Measurements from ENCODE around the gene MMP20.
"Not testable (repeated sequence)": the region's sequence is repeated elsewhere in the genome, so short reads cannot be mapped to it uniquely, and the experiment has no call there.

The MMP20 gene

DNA sequence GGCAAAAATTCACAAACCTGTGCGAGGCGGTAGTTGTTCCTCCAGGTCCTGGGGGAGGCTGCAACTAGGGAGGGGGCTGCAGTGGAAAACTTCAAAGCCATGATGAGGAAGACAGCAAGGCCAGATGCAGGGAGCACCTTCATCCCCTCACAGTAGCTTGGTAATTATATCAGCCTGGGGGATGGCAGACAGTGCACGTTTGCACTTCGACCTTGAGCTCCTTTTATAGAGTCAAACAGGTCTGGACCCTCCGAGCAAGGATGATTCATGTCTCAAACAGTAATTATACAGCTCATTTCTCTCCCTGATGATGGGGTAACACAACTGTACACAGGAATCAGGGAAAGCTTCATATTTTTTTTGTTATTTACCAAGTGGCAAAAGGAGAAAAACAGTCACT, at the start of gene MMP20:
TSS of gene MMP20 (minus strand) at position 156 of the 400 bp plus-strand sequence. CDS start at position 143, 13 bp downstream.
- DNase-seq, result no peak

DNA sequence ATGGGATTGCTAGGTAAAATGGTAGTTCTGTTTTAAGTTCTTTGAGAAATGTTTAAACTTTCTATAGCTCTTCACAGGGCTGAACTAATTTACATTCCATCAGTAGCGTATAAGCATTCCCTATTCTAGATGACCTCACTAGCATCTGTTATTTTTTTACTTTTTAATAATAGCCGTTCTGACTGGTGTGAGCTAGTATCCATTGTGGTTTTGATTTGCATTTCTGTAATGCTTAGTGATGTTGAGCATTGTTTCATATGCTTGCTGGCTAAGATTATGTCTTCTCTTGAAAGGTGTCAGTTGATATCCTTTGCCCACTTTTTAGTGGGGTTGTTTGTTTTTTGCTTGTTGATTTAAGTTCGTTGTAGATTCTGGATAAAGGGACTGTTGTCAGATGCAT, 44.5 kb upstream of the MMP20 start:
- DNase-seq, result no peak

- DNase-seq, result peak; percentile 59
Observed at GRCh38 chr11:102666331-102666957, 41.3 kb upstream of the MMP20 start.

DNA sequence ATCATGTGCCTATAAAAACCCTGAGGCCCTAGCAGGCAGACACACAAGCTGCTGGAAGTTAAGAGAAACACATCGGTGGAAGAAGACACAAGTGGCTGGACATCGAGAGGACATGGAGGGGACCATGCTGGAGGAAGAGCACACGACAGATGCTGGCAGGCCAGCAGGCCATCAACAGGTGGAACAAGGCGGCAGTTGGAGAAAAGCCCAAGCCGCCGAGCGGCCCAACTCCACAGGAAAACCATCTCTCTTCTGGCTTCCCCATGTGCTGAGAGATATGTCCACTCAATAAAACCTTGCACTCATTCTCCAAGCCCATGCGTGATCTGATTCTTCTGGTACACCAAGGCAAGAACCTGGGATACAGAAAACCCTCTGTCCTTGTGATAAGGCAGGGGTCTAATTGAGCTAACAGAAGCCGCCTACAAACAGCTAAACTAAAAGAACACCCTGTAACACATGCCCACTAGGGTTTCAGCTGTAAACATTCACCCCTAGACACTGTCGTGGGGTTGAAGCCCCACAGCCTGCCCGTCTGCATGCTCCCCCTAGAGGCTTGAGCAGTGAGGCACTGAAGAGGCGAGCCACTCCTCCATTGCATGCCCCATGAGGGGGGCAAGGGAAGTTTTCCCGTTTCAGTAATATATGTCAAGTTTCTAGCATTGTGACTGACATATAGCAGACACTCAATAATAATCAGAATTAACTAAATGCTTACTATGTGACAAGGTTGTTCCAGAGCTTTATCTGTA, 39.0 kb upstream of the MMP20 start:
- peak; percentile 39 for DNase-seq

- no peak for DNase-seq
Observed at GRCh38 chr11:102662607-102663006, 37.5 kb upstream of the MMP20 start.

- no peak for DNase-seq
Observed at GRCh38 chr11:102661040-102661439, 35.9 kb upstream of the MMP20 start.

DNA sequence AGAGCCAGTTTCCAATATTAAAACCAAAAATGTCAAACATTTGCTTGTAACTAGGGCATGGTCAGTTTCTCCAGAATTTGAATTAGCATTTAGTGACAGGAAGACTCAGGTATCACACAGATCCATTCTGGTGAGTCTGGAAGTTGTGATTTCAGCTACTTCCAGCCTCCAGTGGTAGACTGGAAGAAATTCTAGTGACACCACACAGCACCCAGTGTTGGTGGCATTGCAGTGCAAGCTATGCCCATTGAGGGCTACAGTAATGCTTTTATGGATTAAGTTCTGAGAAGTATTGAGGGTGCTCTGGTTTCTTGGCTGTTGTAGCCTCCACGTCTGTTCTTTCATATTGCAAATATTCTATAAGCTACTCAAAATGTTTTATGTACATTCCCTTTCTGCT, 31.4 kb upstream of the MMP20 start:
- no peak for DNase-seq

DNA sequence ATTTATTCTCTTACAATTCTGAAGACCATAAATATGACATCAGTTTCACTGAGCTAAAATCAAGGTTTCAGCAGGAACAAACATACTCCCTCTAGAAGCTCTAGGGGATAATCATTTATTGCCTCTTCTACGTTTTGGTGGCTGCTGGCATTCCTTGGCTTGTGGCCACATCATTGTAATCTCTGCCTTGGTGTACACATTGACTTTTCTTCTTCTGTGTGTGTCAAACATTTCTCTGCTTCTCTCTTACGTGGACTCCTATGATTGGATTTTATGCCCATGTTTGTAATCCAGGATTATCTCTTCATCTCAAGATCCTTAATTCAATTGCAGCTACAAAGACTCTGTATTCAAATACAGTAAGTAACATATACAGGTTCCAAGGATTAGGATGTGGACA, 30.4 kb upstream of the MMP20 start:
- no peak for DNase-seq

- no peak for DNase-seq
Observed at GRCh38 chr11:102654761-102655160, 29.6 kb upstream of the MMP20 start.

- DNase-seq, result no peak
Observed at GRCh38 chr11:102653744-102654291, 28.7 kb upstream of the MMP20 start.

- DNase-seq, result no peak
Observed at GRCh38 chr11:102647430-102647829, 22.3 kb upstream of the MMP20 start.

- DNase-seq, result no peak
Observed at GRCh38 chr11:102643941-102644340, 18.8 kb upstream of the MMP20 start.

DNA sequence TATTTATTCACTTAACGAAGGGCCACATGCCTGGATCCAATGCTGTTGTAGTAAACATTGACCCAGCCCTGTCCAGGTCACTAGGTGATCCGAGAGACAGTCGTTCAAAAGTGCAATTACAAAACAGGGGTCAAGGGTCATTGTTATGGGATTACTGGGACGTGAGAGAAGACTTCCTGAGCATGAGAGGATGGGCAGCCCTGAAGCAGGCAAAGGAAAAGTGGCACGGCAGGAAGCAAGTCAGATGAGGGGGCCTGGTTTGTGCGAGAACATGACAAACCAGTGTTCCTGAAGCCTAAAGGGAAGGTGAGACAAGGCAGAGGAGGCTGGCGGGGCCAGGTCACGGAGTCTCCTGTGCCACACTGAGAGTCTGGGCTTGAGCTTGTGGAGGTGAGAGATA, 15.8 kb upstream of the MMP20 start:
- no peak for DNase-seq

DNA sequence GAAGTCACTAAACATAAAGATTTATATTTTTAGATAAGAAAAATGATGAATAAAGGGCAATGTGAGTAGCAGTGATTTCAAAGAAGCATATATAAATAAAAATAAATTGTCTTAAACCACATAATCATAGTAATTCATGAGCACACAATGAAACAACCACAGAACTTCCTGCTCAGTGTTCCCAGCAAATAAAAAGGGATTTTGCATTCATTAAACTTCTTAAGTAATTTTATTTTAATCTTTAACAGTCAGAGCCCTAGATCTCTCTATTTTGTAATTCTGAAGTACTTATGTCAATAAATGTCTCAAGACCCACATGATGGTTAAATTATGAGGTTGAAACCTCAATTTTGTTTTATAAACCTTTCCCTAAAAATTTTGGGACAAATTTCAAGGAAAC, 14.5 kb upstream of the MMP20 start:
- DNase-seq, result no peak

DNA sequence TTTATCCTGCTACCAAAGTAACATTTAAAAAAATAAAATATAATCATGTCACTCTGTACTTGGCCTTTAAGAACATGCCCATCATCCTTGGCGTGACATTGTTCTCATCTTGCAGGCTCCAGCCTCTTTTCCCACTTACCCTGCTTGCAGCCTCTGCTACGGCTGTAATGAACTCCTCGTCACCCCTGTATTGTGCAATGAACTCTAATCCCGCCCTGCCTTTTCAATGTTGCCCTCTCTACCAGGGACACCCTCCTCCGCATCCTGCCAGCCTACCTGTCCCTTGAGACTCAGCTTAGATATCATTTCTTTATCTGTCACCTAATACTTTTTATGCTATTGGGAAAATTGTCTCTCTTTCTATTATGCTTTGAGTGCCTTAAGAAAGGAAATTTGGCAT, 12.6 kb upstream of the MMP20 start:
- DNase-seq, result no peak

DNA sequence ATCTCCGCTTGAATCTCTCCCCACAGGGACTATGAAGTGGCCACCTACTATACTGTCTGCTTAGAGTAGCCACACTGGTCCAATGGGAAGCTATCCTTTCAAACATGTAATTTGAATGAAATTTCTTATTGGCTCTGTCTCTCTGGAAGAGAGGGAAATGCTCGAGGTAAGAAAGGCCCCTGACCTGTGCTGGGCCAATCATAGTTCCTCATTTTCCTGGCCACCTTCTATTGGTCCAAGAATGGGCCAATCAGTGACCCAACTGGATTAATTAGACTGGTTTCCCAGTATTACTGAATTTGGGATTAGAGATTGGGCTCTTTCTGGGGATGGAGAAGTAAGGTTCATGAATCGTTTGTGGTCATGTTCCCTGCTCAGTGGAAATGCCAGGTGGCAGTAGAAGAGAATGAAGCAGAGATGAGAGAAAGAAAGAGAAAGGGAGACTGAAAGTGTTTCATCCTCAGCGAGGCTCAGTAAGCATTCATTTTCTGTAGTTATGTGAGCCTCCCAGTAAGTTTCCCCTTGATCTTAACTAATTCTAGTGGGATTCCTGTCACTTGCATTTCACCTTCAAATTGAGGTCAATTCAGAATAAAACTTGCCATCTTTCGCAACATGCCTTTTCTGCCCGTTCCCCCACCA, 8.4 kb upstream of the MMP20 start:
- no peak for DNase-seq

GRCh38 chr11:102632026-102632425, 6.9 kb upstream of the MMP20 start:
- no peak for DNase-seq

- DNase-seq, result no peak
Observed at GRCh38 chr11:102630598-102631448, 5.7 kb upstream of the MMP20 start.

GRCh38 chr11:102629908-102630307, 4.8 kb upstream of the MMP20 start:
- not testable (repeated sequence) for DNase-seq

- no peak for DNase-seq
Observed at GRCh38 chr11:102626676-102627075, 1.5 kb upstream of the MMP20 start.

- DNase-seq, result no peak
Observed at GRCh38 chr11:102623998-102624397, 1.1 kb downstream of the MMP20 start.

DNA sequence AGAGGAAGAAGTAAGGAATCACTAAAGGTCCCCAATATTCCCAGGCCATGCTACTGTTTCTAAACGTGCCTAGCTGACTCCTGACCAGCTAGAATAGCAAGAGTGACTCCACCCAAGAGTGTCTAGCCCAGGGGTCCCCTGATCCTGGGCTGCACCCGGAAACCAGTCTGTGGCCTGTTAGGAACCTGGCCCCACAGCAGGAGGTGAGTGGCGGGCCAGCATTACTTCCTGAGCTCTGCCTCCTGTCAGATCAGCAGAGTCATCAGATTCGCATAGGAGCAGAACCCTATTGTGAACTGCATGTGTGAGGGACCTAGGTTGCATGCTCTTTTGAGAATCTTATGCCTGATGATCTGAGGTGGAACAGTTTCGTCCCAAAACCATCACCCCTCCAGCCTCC, 2.0 kb downstream of the MMP20 start:
- DNase-seq, result no peak

DNA sequence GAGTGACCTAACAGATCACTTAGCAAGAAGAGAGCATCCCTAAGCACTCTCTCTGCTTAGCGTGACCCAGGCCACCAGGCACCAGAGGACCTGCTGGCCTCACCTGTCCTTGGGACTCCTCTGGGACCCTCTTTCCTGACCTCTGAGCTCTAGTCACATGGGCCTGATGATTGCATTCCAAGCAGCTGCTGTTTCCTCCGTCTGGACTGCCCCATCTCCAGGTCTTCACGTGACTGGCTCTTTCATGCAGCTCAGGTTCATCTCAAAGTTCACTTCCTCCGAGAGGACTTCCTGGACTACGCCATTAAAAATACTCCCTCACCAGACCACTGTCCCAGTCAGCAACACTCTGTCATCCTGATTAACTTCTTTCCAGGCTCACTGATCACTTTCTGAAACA, 2.9 kb downstream of the MMP20 start:
- no peak for DNase-seq

Data from activated CD4-positive, alpha-beta T cell treated with anti-CD3 and anti-CD28 coated beads, Interleukin-2, Interleukin-6, amounts not matched to agents 100 ng/mL and 50 ng/mL, durations not matched to agents 16 hours and 8 hours (primary cell).